Right cardiac atrium (tissue), 5 donors: ENCODE results near the gene EPS8L1. TPM values are rescaled to one million over a fixed set of nuclear protein-coding genes. Genes with fewer than 3 reads are reported as not detected.

ENCODE experiments used
- ATAC-seq, 2 donors: fragments of 200-7000 bp; cut with Tn5 transposase; one replicate each; pipeline versions ENCODE4 v1.8.0 to v1.9.1; 2020; ENCODE audit warnings: moderate library complexity in 2 of 2, mild to moderate bottlenecking in 1 of 2
- DNase-seq, 3 donors: peaks; one replicate each; pipeline ENCODE4 v3.0.0-alpha.2; 2020
- H3K27ac ChIP-seq: one replicate; pipeline ENCODE4 v1.5.1; 2013; ENCODE audit warnings: mild to moderate bottlenecking, low read length, control low read depth, moderate library complexity
- H3K27me3 ChIP-seq: one replicate; pipeline ENCODE4 v1.6.1; 2013; ENCODE audit not compliant: control insufficient read depth, insufficient read depth
- H3K4me1 ChIP-seq: one replicate; pipeline ENCODE4 v1.6.1; 2013; ENCODE audit warnings: low read length; ENCODE audit not compliant: control insufficient read depth, insufficient read depth
- H3K4me3 ChIP-seq: one replicate; pipeline ENCODE4 v1.5.1; 2013; ENCODE audit warnings: low read length, control low read depth
- H3K9me3 ChIP-seq: one replicate; pipeline ENCODE4 v1.6.1; 2013; ENCODE audit warnings: low read length; ENCODE audit not compliant: control insufficient read depth
- WGBS: extraction: QIAGEN DNeasy Blood & Tissue Kit; methylation state at CpG from one replicate; pipeline ENCODE4 v1.1.7; 2013; 5-methylcytosine and 5-hydroxymethylcytosine counted together
- intact Hi-C, 4 donors: fragments of 100-400 bp; cut with DNase I; formaldehyde crosslinking; loops; one replicate each; pipeline versions ENCODE4 v1.11.0 to v1.14.0; 2022 to 2023
- polyA plus RNA-seq: library from polyadenylated mRNA; stranded (reverse); fragments of 200-250 nt; gene quantifications from one replicate; pipeline ENCODE4 v1.2.3, GENCODE V29; 2013
- total RNA-seq, 4 donors: library from RNA; stranded (reverse); fragmentation: NEBNext Ultra II Directional; extraction: Animal tissue kit (Norgen Biotek cat#: 25700); gene quantifications; one replicate each; pipeline ENCODE4 v1.2.1, GENCODE V29; 2021
- donor health status: healthy with polysubstance abuse.
- donor health status: DM: no; HTN: yes; CAD: no.
- donor health status: DM: no; HTN: no; CAD: no.
- donor health status: DM: no; HTN: yes; CAD: no; lungs with severe emphysema.
- donor health status: DM: yes; HTN: yes; CAD: no.

EPS8L1 gene
- total and polyA plus RNA-seq, 5 donors = 0.78 to 2.2 (median 1.2) TPM

DNA sequence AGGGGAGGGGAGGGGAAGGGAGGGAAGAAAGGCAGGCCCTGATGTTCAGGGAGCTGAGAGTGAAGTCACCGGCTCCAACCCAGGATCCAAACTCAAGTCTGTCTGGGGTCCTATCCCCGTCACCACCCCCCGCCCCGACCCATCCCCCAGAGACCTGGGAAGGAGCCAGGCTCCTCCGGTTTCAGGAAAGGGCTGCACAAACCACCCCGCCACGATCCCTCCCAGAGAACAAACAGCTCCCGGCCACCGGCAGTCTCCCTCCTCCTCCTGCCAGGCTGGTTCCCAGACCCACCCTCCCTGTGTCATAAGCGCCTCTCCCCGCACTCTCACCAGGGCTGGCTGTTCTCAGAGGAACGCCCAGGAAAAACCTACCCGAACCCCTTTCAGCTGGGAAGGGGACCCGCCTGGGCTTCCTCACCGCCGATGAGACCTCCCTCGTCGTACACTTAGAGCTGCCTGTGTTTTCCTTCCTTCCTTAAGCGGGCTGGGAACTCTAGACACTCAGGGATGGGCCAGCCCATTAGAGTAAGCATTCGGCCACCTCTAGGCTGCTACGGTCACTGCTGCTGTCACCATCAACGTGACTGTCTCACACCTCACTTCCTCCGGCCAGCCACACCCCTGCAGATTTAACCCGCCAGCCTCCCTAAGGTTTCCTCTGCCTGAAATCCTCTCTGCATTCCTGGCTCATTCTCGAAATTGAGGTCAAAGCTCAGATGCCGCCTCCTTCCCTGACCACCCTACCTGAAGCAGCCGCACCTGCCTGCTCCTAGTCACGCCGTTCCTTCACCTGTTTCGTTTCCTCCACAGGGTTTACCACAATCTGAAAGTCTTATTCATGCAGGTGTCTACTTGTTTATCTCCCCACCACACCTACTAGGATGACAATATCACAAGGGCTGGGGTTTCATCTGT lies 6.5 kb upstream of the EPS8L1 start:
- no peak overlapping the region for H3K4me3 ChIP-seq
- peak; percentile 65 to 89 for ATAC-seq
- no peak overlapping the region for H3K27ac ChIP-seq
- 7% methylated on average over 30 of the region's 30 CpGs for WGBS
- no peaks in the 10 kb centered on the region for H3K27me3 ChIP-seq
- intact Hi-C loops = no loop called here
- H3K9me3 ChIP-seq = no peaks in the 10 kb centered on the region
- H3K4me1 ChIP-seq = no peaks in the 10 kb centered on the region
- DNase-seq = peak; percentile 51 to 73 (median 68)

- ATAC-seq = no peak
- DNase-seq = no peak
- WGBS = 94% methylated on average over 2 of the region's 2 CpGs
- no peak overlapping the region for H3K4me3 ChIP-seq
- H3K4me1 ChIP-seq = no peaks in the 10 kb centered on the region
- H3K27ac ChIP-seq = no peak overlapping the region
- no peaks in the 10 kb centered on the region for H3K9me3 ChIP-seq
- intact Hi-C loops = no loop called here
- H3K27me3 ChIP-seq = no peaks in the 10 kb centered on the region
Observed at GRCh38 chr19:55069865-55070197, 5.8 kb upstream of the EPS8L1 start.

GRCh38 chr19:55070466-55071128 lies 5.1 kb upstream of the EPS8L1 start:
- no peak for ATAC-seq
- Histone ChIP-seq H3K4me3 (no peak overlapping the region), H3K9me3 (no peaks in the 10 kb centered on the region), H3K27me3 (no peaks in the 10 kb centered on the region), H3K27ac (no peak overlapping the region), H3K4me1 (no peaks in the 10 kb centered on the region)
- intact Hi-C loops = no loop called here
- 83% methylated on average over 10 of the region's 10 CpGs for WGBS
- DNase-seq = peak in 1 of 3 donors; percentile 9

GRCh38 chr19:55071129-55071502 lies 4.6 kb upstream of the EPS8L1 start:
- ATAC-seq (peak; percentile 29 to 64), DNase-seq (peak in 1 of 3 donors; percentile 32)
- H3K27ac ChIP-seq = no peak overlapping the region
- H3K4me1 ChIP-seq = no peaks in the 10 kb centered on the region
- H3K4me3 ChIP-seq = no peak overlapping the region
- no peaks in the 10 kb centered on the region for H3K9me3 ChIP-seq
- no peaks in the 10 kb centered on the region for H3K27me3 ChIP-seq
- WGBS = 54% methylated on average over 8 of the region's 8 CpGs
- intact Hi-C loops = no loop called here

DNA sequence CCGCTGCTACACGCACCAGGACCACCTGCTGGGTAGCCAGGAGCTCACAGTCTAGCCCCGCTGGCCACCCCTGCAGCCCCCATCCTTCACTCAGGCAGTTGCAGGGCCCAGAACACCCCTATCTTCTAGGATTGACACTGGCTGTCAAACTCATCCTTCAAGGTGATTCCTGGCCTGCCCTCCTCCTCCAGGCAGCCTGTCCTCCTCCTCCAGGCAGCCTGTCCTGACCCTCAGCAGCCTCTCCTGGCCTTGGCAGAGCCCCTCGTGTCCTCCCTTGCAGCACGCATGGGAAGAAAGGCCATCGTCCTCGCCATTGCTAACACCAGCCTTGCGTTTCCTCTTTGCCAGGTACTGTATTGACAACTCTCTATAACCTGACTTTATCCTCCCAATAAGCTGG lies 3.8 kb upstream of the EPS8L1 start:
- no peak overlapping the region for H3K27ac ChIP-seq
- no peaks in the 10 kb centered on the region for H3K27me3 ChIP-seq
- H3K4me1 ChIP-seq = no peaks in the 10 kb centered on the region
- ATAC-seq (no peak), DNase-seq (no peak)
- H3K9me3 ChIP-seq = no peaks in the 10 kb centered on the region
- no peak overlapping the region for H3K4me3 ChIP-seq
- 61% methylated on average over 8 of the region's 8 CpGs for WGBS
- intact Hi-C loops = no loop called here

DNA sequence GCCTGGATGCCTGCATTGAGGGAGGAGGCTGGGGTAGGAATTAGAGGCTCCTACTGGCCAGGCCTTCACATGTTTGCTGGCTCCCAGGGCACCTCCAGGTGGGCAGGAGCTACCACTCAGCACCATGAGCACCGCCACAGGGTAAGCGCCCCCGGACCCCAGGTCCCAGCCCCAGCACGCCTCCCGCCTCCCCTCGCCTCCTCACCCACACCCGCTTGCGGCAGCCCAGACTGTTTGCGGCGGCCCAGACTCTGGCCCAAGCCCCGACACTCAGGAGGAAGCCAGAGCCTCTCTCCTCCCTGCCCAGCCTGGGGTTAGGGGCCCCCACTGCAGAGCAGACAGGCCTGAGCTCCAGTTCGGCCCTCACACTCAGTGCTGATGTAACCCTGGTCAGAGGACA lies 652 bp downstream of the EPS8L1 start:
- DNase-seq (peak in 1 of 3 donors; percentile 34), ATAC-seq (no peak)
- intact Hi-C loops = no loop called here
- 76% methylated on average over 12 of the region's 12 CpGs for WGBS
- Histone ChIP-seq H3K27me3 (no peaks in the 10 kb centered on the region), H3K4me1 (peaks cover 9% of the 10 kb centered on the region), H3K27ac (no peak overlapping the region), H3K9me3 (no peaks in the 10 kb centered on the region), H3K4me3 (no peak overlapping the region)

- 70% methylated on average over 2 of the region's 2 CpGs for WGBS
- Histone ChIP-seq H3K9me3 (no peaks in the 10 kb centered on the region), H3K27me3 (no peaks in the 10 kb centered on the region), H3K27ac (no peak overlapping the region), H3K4me1 (peaks cover 9% of the 10 kb centered on the region), H3K4me3 (no peak overlapping the region)
- intact Hi-C loops = no loop called here
- DNase-seq (peak in 1 of 3 donors; percentile 6), ATAC-seq (no peak)
Observed at GRCh38 chr19:55077106-55077505, 1.4 kb downstream of the EPS8L1 start.

GRCh38 chr19:55078996-55079395 lies 3.3 kb downstream of the EPS8L1 start:
- no peak overlapping the region for H3K27ac ChIP-seq
- no peak overlapping the region for H3K4me3 ChIP-seq
- intact Hi-C loops = no loop called here
- no peaks in the 10 kb centered on the region for H3K9me3 ChIP-seq
- ATAC-seq = no peak
- WGBS = 69% methylated on average over 5 of the region's 5 CpGs
- no peaks in the 10 kb centered on the region for H3K27me3 ChIP-seq
- peaks cover 9% of the 10 kb centered on the region for H3K4me1 ChIP-seq
- DNase-seq = no peak

GRCh38 chr19:55079400-55080038 lies 3.9 kb downstream of the EPS8L1 start:
- no peak for ATAC-seq
- no peak overlapping the region for H3K4me3 ChIP-seq
- intact Hi-C loops = no loop called here
- peak in 1 of 3 donors; percentile 67 for DNase-seq
- peaks cover 9% of the 10 kb centered on the region for H3K4me1 ChIP-seq
- H3K27ac ChIP-seq = no peak overlapping the region
- no peaks in the 10 kb centered on the region for H3K9me3 ChIP-seq
- 71% methylated on average over 19 of the region's 19 CpGs for WGBS
- H3K27me3 ChIP-seq = no peaks in the 10 kb centered on the region

GRCh38 chr19:55080121-55080967 lies 4.7 kb downstream of the EPS8L1 start:
- H3K4me1 ChIP-seq = peaks cover 9% of the 10 kb centered on the region
- H3K27ac ChIP-seq = no peak overlapping the region
- H3K9me3 ChIP-seq = no peaks in the 10 kb centered on the region
- H3K4me3 ChIP-seq = peak overlapping the region; percentile 51
- 6% methylated on average over 55 of the region's 55 CpGs for WGBS
- intact Hi-C loops = no loop called here
- peak; percentile 69 to 89 (median 83) for DNase-seq
- ATAC-seq = peak; percentile 72 to 79
- no peaks in the 10 kb centered on the region for H3K27me3 ChIP-seq
